Endothelial cell of umbilical vein (primary cell): ENCODE measurements around the gene CGNL1. TPM values are rescaled to one million over a fixed set of nuclear protein-coding genes. Genes with fewer than 3 reads are reported as not detected.

Source experiments
- BruUV-seq: library from RNA; stranded (reverse); fragments of 400-500 nt; replicated peaks from 2 replicates; lab custom pipeline; 2021; lab: Mats Ljungman, UMichigan
- CTCF ChIA-PET: fragments of 300-600, 350-600 bp; sonication (Branson Sonifier 250); formaldehyde crosslinking; loops from one replicate; lab custom pipeline; 2021; ENCODE audit warnings: antibody characterized with exemption, inconsistent platforms; lab: Charles Lee
- POLR2A ChIA-PET: fragments of 300-600, 350-600 bp; sonication (Branson Sonifier 250); formaldehyde crosslinking; loops from one replicate; lab custom pipeline; 2021; ENCODE audit warnings: antibody characterized with exemption, inconsistent platforms; lab: Charles Lee
- DNase-seq: peaks from one replicate; pipeline ENCODE4 v3.0.0-alpha.2; 2011; ENCODE audit warnings: low read depth, low spot score
- FAIRE-seq: peaks from 2 replicates; lab custom pipeline; 2011; peaks lifted over from hg19 to GRCh38; lab: Jason Lieb, UNC
- H2AFZ ChIP-seq: 2 replicates; pipeline ENCODE4 v1.6.0; 2012; ENCODE audit warnings: low read depth, low read length, control low read depth, inconsistent platforms
- H3K27ac ChIP-seq: 2 replicates; pipeline ENCODE4 v1.5.1; 2011; ENCODE audit warnings: low read depth, mild to moderate bottlenecking, control low read depth, low read length, moderate library complexity; ENCODE audit not compliant: insufficient read depth
- H3K27me3 ChIP-seq, 2 experiments: 2 replicates each; pipeline versions ENCODE4 v1.6.0 to v1.6.1; 2011; ENCODE audit warnings: low read length in 2 of 2, mixed read lengths in 1 of 2; ENCODE audit not compliant: control insufficient read depth in 2 of 2, insufficient read depth in 2 of 2
- H3K36me3 ChIP-seq, 2 experiments: 2 replicates in 1 of 2; 3 replicates in 1 of 2; pipeline ENCODE4 v1.5.1; 2011; ENCODE audit warnings: low read length in 2 of 2, mild to moderate bottlenecking in 1 of 2, moderate library complexity in 1 of 2; ENCODE audit not compliant: control insufficient read depth in 2 of 2, insufficient read depth in 2 of 2; ENCODE audit errors: extremely low read depth in 1 of 2
- H3K4me1 ChIP-seq: 3 replicates; pipeline ENCODE4 v1.5.1; 2011; ENCODE audit warnings: mild to moderate bottlenecking, low read length; ENCODE audit not compliant: control insufficient read depth, insufficient read depth; ENCODE audit errors: extremely low read depth
- H3K4me2 ChIP-seq: 2 replicates; pipeline ENCODE4 v1.6.1; 2011; ENCODE audit warnings: low read length, control low read depth, mixed read lengths; ENCODE audit not compliant: insufficient read depth
- H3K4me3 ChIP-seq, 3 experiments: fragments of 200-600 bp in 1 of 3; sonication (generic), shearing (Covaris generic) in 1 of 3; replicated peaks in 1 of 3; 2 replicates each; pipeline ENCODE4 v1.5.1; 2011 to 2016; ENCODE audit warnings: control low read depth in 3 of 3, low read length in 3 of 3, mild to moderate bottlenecking in 2 of 3, inconsistent platforms in 1 of 3, low read depth in 1 of 3, moderate library complexity in 1 of 3; ENCODE audit not compliant: insufficient read depth in 1 of 3
- H3K79me2 ChIP-seq: 2 replicates; pipeline ENCODE4 v1.6.0; 2012; ENCODE audit warnings: low read length, inconsistent platforms; ENCODE audit not compliant: control insufficient read depth, insufficient read depth
- H3K9ac ChIP-seq: replicated peaks from 2 replicates; pipeline ENCODE3; 2011; ENCODE audit warnings: low read length, control low read depth; ENCODE audit not compliant: insufficient read depth; ENCODE audit errors: extremely low read depth
- H3K9me1 ChIP-seq: replicated peaks from 3 replicates; pipeline ENCODE4 v1.6.0; 2011; ENCODE audit warnings: mild to moderate bottlenecking, low read length; ENCODE audit not compliant: control insufficient read depth, insufficient read depth; ENCODE audit errors: extremely low read depth
- H3K9me3 ChIP-seq: replicated peaks from 2 replicates; pipeline ENCODE4 v1.5.1; 2012; ENCODE audit warnings: low read length, inconsistent platforms; ENCODE audit not compliant: control insufficient read depth, insufficient read depth
- H4K20me1 ChIP-seq: replicated peaks from 2 replicates; pipeline ENCODE3; 2011; ENCODE audit warnings: mild to moderate bottlenecking, low read length; ENCODE audit not compliant: control insufficient read depth, insufficient read depth; ENCODE audit errors: extremely low read depth
- CTCF ChIP-seq, 2 donors: IDR thresholded peaks; 1 replicate in 1 of 2; 2 replicates in 1 of 2; pipeline ENCODE4 v1.5.1; 2011; ENCODE audit warnings: low read length in 2 of 2, mild to moderate bottlenecking in 2 of 2, moderate library complexity in 2 of 2, control low read depth in 1 of 2, inconsistent platforms in 1 of 2, low read depth in 1 of 2; ENCODE audit not compliant: insufficient read depth in 1 of 2; ENCODE audit errors: extremely low read depth in 1 of 2
- EZH2 ChIP-seq: IDR thresholded peaks from 2 replicates; pipeline ENCODE4 v1.6.1; 2012; ENCODE audit warnings: borderline replicate concordance, low read depth, mild to moderate bottlenecking, moderate library complexity, low read length, inconsistent platforms; ENCODE audit not compliant: severe bottlenecking
- FOS ChIP-seq: IDR thresholded peaks from 2 replicates; pipeline ENCODE4 v1.6.1; 2011; ENCODE audit warnings: mild to moderate bottlenecking, low read length, moderate library complexity, borderline replicate concordance; ENCODE audit not compliant: insufficient read depth
- JUN ChIP-seq: IDR thresholded peaks from 2 replicates; pipeline ENCODE4 v1.6.1; 2011; ENCODE audit warnings: borderline replicate concordance, low read depth; ENCODE audit not compliant: insufficient read length, insufficient read depth
- MAX ChIP-seq: IDR thresholded peaks from 2 replicates; pipeline ENCODE4 v1.6.1; 2011; ENCODE audit not compliant: insufficient read depth, insufficient read length
- MYC ChIP-seq: IDR thresholded peaks from one replicate; pipeline ENCODE4 v1.6.1; 2011; ENCODE audit warnings: mild to moderate bottlenecking, low read depth, low read length
- POLR2A ChIP-seq: IDR thresholded peaks from 2 replicates; pipeline ENCODE4 v1.6.1; 2012; ENCODE audit warnings: low read depth, mild to moderate bottlenecking, control low read depth, low read length
- POLR2AphosphoS5 ChIP-seq: IDR thresholded peaks from 2 replicates; pipeline ENCODE4 v1.6.1; 2012; ENCODE audit warnings: low read depth, mild to moderate bottlenecking, control low read depth, low read length, moderate library complexity; ENCODE audit not compliant: insufficient read depth
- dilution Hi-C: fragments of 300-500 bp; cut with MboI; formaldehyde crosslinking; loops from one replicate; pipeline ENCODE4 v1.15.0; 2019; ENCODE audit warnings: low sequenced_read_pairs; ENCODE audit not compliant: extremely low pct_ligation_motif_present
- intact Hi-C: fragments of 100-400 bp; cut with micrococcal nuclease; formaldehyde crosslinking; loops from one replicate; pipeline ENCODE4 v1.10.0; 2022
- polyA plus RNA-seq, 4 experiments: library from polyadenylated mRNA; depleted of rRNA in 3 of 4; stranded (reverse) in 3 of 4; unstranded in 1 of 4; fragments of >200 nt; gene quantifications; 2 replicates each; pipeline versions ENCODE4 v1.2.1 to v1.2.3, GENCODE V29; 2011 to 2012; ENCODE audit warnings: missing spikeins in 1 of 4
- total RNA-seq: library from RNA; stranded (reverse); gene quantifications from 2 replicates; pipeline ENCODE4 v1.2.3, GENCODE V29; 2021

Gene CGNL1
- total and polyA plus RNA-seq, 2 donors (not counting 3 experiments of a cell fraction or from before 2014, with no cell fraction given): 6.9 to 27.1 TPM

GRCh38 chr15:57496946-57497869 is 120.9 kb downstream of the CGNL1 start:
- no peaks in the 10 kb centered on the region for H3K79me2 ChIP-seq
- no peak overlapping the region for H3K9ac ChIP-seq
- H3K4me3 ChIP-seq: no peak overlapping the region
- H3K4me2 ChIP-seq: no peak overlapping the region
- peaks cover 5% of the 10 kb centered on the region for H3K4me1 ChIP-seq
- no peaks in the 10 kb centered on the region for H3K36me3 ChIP-seq
- DNase-seq (no peak), FAIRE-seq (no peak)
- H4K20me1 ChIP-seq: no peaks in the 10 kb centered on the region
- CTCF ChIA-PET: no interaction called here
- H3K27ac ChIP-seq: no peak overlapping the region
- no peak overlapping the region for H2AFZ ChIP-seq
- H3K27me3 ChIP-seq: no peaks in the 10 kb centered on the region
- no peaks in the 10 kb centered on the region for H3K9me3 ChIP-seq
- no peak for TF ChIP-seq EZH2
- no peak for TF ChIP-seq MAX
- no peak for TF ChIP-seq MYC
- no peak for TF ChIP-seq JUN
- no peak for TF ChIP-seq CTCF (IDR thresholded peaks at IDR 0.05; ENCODE audit: extremely low read depth in 1 of 2, insufficient read depth in 1 of 2, low read depth in 1 of 2, low read length in 2 of 2)
- no peak for TF ChIP-seq FOS
- TF ChIP-seq POLR2AphosphoS5: no peak
- no peak for TF ChIP-seq POLR2A
- dilution Hi-C loops: no loop called here
- POLR2A ChIA-PET: no interaction called here
- BruUV-seq: no TSS peak
- H3K9me1 ChIP-seq: no peaks in the 10 kb centered on the region
- intact Hi-C loops: no loop called here
